ENCODE results near the gene TCF12. TPM values are rescaled to one million over a fixed set of nuclear protein-coding genes. Genes with fewer than 3 reads are reported as not detected.
A peak's percentile ranks its signal among the peaks of the same experiment; 100 is the strongest.

The TCF12 gene
- total and polyA plus RNA-seq, 11 donors, result 6.5 to 77.3 (median 43.5) TPM

DNA sequence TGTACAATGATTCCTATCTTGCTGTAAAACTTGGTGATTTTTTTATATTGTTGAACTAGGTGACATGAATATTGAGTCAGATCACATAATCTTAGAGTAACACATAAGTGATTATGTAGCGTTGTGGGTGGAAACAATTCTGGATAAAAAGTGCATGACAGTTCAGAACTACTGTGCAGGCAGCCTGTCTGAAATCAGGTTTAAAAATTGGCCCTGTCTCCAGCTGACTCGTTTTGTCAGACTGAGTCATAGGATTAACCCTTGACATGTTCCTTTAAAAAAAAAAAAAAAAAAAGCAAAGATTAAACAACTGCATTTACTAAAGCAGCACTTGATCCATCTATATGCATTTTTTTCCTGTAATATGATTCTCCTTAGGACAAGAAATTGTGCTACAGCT, 297.8 kb downstream of the TCF12 start:
- Histone ChIP-seq H3K4me1 (peaks cover 0 to 64% (median 30%) of the 10 kb centered on the region in 12 donors), H3K27me3 (no peaks in the 10 kb centered on the region), H3K4me3 (peak overlapping the region in 1 of 12 donors; percentile 8), H3K9me3 (no peaks in the 10 kb centered on the region), H3K36me3 (no peaks in the 10 kb centered on the region), H3K27ac (peak overlapping the region in 5 of 12 donors; percentile 1 to 25 (median 6))
- peak in 3 of 4 donors; percentile 36 to 73 (median 73) for ATAC-seq
- no peak for TF ChIP-seq POLR2A (IDR thresholded peaks at IDR 0.05)
- TF ChIP-seq, protein P1, sequence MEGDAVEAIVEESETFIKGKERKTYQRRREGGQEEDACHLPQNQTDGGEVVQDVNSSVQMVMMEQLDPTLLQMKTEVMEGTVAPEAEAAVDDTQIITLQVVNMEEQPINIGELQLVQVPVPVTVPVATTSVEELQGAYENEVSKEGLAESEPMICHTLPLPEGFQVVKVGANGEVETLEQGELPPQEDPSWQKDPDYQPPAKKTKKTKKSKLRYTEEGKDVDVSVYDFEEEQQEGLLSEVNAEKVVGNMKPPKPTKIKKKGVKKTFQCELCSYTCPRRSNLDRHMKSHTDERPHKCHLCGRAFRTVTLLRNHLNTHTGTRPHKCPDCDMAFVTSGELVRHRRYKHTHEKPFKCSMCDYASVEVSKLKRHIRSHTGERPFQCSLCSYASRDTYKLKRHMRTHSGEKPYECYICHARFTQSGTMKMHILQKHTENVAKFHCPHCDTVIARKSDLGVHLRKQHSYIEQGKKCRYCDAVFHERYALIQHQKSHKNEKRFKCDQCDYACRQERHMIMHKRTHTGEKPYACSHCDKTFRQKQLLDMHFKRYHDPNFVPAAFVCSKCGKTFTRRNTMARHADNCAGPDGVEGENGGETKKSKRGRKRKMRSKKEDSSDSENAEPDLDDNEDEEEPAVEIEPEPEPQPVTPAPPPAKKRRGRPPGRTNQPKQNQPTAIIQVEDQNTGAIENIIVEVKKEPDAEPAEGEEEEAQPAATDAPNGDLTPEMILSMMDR (IDR thresholded peaks at IDR 0.05), result no peak
- no peak for DNase-seq
- WGBS, 4 donors, result 19 to 27% (median 24%) methylated on average over 2 of the region's 2 CpGs
- intact Hi-C loops (cut with DNase I), result loop anchor here in 7 of 10 donors (5.0 to 10.0 kb wide), 4 partner anchors 91 to 721 kb away; partner anchors contain the start of gene TCF12 (in 3 of the 7)

- ATAC-seq (no peak), DNase-seq (no peak)
- intact Hi-C loops (cut with DNase I), result loop anchor here in 7 of 10 donors (5.0 to 10.0 kb wide), 4 partner anchors 89 to 723 kb away; partner anchors contain the start of gene TCF12 (in 3 of the 7)
- peaks cover 0 to 72% (median 30%) of the 10 kb centered on the region in 12 donors for H3K4me1 ChIP-seq
- no peaks in the 10 kb centered on the region for H3K27me3 ChIP-seq
- 51 to 58% (median 56%) methylated on average over 7 of the region's 7 CpGs for WGBS, 4 donors
- TF ChIP-seq POLR2A (IDR thresholded peaks at IDR 0.05), result no peak
- TF ChIP-seq, protein P1 (IDR thresholded peaks at IDR 0.05), result no peak
- no peaks in the 10 kb centered on the region for H3K36me3 ChIP-seq
- H3K27ac ChIP-seq, result peak overlapping the region in 3 of 12 donors; percentile 5 to 26 (median 9)
- H3K4me3 ChIP-seq, result peak overlapping the region in 3 of 12 donors; percentile 4 to 42 (median 32)
- H3K9me3 ChIP-seq, result no peaks in the 10 kb centered on the region
Observed at GRCh38 chr15:57217778-57218598, 299.5 kb downstream of the TCF12 start.

DNA sequence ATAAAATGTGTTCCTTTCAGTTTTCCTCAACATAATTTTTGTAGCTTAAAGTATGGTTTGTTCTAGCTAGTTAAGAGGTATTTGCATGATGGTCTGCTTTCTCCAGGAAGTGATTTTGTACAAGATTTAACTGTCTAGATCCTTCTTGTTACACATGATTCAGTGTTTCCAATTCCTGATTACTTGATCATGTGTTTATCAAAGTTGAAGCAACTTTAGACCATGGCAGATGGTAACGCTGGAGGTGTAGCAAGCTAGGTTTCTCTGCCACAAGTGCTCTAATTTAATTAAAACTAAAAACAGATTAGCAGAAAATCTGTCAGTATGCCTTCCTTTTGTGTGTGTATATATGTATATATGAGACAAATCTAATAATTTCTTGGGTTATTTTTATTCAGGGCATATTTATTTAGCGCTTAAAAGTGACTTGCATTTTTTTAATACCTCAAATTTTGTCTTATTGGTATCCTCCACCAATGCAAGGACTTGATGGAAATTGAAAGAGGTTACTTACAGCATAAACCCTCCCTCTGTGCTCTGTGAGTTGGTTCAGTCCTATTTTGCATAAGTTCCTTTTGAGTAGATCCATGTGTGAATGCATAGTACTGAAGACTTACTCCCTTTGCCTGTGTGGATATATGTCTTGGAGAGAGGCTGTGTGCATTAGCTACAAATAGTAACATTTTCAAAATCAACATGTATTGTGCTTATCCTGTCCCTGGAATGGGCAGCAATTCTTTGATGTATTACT, 300.6 kb downstream of the TCF12 start:
- no peak for TF ChIP-seq POLR2A (IDR thresholded peaks at IDR 0.05)
- TF ChIP-seq, protein P1 (IDR thresholded peaks at IDR 0.05), result no peak
- intact Hi-C loops (cut with DNase I), result loop anchor here in 7 of 10 donors (5.0 to 10.0 kb wide), 4 partner anchors 88 to 724 kb away; partner anchors contain the start of gene TCF12 (in 3 of the 7)
- Histone ChIP-seq H3K27me3 (no peaks in the 10 kb centered on the region), H3K9me3 (no peaks in the 10 kb centered on the region), H3K27ac (peak overlapping the region in 5 of 12 donors; percentile 9 to 26 (median 12)), H3K4me3 (peak overlapping the region in 8 of 12 donors; percentile 10 to 45 (median 33)), H3K36me3 (no peaks in the 10 kb centered on the region), H3K4me1 (peaks cover 0 to 66% (median 31%) of the 10 kb centered on the region in 12 donors)
- DNase-seq (no peak), ATAC-seq (peak in 1 of 4 donors; percentile 35)
- WGBS, 4 donors, result 73 to 86% (median 81%) methylated on average over 2 of the region's 2 CpGs
